Measurements from ENCODE around the gene PDLIM1.

PDLIM1 gene

DNA sequence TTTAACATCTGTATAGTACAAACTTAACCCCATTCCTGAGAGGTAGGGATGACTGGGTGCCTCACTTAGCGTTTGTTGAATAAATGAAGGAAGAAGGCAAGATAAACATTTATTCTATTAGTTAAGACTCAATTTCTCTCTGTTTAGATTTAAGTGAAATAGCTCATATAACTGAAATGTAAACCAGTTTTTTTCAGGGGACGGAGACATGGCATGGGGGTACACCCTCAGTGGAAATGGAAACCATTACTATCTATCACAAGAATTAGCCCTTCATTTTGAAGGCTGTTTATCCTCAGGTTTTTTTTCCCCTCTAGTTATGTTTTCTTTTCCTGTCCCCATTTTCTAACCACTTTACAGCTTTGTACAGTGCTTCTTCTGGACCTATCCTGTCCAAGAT lies 35.6 kb upstream of the PDLIM1 start:
- TF ChIP-seq, protein P1, sequence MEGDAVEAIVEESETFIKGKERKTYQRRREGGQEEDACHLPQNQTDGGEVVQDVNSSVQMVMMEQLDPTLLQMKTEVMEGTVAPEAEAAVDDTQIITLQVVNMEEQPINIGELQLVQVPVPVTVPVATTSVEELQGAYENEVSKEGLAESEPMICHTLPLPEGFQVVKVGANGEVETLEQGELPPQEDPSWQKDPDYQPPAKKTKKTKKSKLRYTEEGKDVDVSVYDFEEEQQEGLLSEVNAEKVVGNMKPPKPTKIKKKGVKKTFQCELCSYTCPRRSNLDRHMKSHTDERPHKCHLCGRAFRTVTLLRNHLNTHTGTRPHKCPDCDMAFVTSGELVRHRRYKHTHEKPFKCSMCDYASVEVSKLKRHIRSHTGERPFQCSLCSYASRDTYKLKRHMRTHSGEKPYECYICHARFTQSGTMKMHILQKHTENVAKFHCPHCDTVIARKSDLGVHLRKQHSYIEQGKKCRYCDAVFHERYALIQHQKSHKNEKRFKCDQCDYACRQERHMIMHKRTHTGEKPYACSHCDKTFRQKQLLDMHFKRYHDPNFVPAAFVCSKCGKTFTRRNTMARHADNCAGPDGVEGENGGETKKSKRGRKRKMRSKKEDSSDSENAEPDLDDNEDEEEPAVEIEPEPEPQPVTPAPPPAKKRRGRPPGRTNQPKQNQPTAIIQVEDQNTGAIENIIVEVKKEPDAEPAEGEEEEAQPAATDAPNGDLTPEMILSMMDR (IDR thresholded peaks at IDR 0.05): no peak
- no peak for TF ChIP-seq ZFX (IDR thresholded peaks at IDR 0.05; ENCODE audit: borderline replicate concordance)
- H3K27ac ChIP-seq: no peak overlapping the region

DNA sequence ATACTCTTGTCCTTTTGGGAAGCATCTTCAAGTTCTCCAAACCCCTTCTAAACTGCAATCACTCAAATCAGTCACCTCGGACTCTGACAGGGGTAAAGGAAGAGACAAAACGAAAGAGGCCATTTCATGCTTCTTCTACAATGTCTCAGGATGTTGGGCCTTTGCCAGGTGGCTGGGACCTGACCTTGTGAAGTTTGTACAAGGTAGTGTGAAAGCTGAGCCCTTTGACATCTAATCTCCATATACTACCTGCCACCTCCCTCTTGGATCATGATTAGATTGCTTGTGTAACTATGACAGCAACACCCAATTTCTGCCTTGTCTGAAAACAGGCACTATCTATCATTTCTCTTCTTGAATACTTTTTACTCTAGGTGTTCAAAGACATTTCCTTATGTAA lies 35.1 kb upstream of the PDLIM1 start:
- TF ChIP-seq, protein P1 (IDR thresholded peaks at IDR 0.05): no peak
- H3K27ac ChIP-seq: no peak overlapping the region

DNA sequence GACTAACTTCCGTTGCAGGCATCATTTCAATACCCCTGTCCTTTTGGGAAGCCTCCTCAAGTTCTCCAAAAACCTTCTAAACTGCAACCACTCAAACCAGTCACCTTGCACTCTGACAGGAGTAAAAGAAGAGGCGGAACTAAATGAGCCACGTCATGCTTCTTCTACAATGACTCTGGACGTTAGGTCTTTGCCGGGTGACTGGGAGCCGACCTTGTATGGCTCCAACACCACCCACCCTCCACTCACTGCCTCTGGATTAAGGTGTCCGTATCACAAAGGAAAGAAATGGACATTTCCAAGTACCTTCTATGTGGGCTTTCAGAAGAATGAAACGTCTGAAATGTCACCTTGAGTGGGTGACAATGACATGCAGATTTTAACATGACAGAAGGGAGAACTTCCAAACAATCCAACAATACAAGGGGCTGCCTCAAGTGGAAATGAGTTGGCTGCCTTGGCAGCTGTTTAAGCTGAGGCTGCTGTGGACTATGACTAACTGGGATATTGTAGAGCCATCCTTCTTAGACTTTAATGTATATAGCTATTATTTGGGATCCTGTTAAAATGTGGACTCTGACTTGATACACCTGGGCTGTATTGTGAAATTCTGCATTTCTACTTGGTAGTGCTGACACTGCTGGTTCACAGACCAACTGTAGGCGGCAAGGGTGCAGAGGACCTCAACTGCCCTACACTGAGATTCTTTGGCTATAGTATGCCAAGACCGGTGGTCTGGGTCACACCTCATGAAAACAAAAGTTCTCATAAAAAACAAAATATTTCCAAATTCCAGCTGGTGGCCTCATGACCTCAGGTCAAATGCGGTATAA lies 33.8 kb upstream of the PDLIM1 start:
- TF ChIP-seq ZFX (IDR thresholded peaks at IDR 0.05; ENCODE audit: borderline replicate concordance): no peak
- TF ChIP-seq, protein P1 (IDR thresholded peaks at IDR 0.05): no peak
- H3K27ac ChIP-seq: no peak overlapping the region

DNA sequence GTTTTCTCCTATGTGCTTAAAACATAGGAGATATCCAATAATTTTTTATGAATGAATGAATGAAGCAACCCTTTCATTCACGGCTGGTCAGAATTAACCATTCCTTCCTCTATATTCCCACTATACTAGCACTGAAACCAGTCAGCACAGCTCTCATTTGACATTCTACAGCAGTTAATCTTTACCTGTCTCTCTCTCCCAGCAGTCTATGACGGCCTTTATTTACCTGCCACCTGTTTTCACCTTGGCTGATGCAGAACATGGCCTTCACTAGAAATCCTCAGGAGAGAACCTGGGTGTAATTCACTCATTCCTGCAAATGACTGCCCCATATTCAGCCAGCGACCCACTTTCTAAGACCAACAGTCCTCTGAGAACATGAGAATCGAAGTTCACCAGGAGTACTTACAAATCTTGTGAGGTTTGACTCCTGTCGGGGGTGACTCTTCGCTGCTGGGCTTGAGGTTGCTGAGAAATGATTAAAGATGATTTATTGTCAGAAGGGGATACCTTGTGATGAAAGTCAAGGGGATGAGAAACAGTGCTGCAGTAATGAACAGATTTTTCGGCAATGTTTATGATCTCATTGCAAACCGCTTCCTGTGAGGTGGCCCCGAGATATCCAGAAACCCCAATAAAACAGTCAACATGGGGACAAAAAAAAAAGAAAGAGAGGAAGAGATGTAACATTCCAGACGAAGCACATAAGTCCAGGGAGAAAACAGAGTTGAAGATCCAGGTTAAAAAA lies 30.9 kb upstream of the PDLIM1 start:
- H3K27ac ChIP-seq: no peak overlapping the region
- TF ChIP-seq, protein P1 (IDR thresholded peaks at IDR 0.05): no peak
- no peak for TF ChIP-seq ZFX (IDR thresholded peaks at IDR 0.05; ENCODE audit: borderline replicate concordance)

DNA sequence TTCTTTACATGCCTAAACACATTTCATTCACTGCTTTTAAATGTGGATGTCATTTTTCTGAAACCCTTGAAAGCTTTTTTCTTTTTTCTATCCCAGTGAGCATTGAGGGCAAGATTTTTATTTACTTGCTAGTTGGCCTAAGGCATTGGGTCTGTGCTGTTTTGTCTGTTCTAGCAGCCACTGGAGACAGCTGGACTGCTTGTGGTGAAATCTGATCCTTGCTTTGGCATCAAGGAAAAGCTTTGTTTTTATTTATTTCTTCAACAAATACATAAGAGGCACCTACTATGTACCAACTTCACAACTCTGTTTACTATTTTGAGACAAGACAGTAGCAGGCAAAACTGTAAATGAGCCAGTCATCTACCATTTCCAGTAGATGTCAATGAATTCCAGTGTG lies 28.4 kb upstream of the PDLIM1 start:
- peak overlapping the region; percentile 11; the same call in 1 of the 2 replicates for H3K27ac ChIP-seq
- TF ChIP-seq ZFX (IDR thresholded peaks at IDR 0.05; ENCODE audit: borderline replicate concordance): no peak
- TF ChIP-seq, protein P1 (IDR thresholded peaks at IDR 0.05): no peak

DNA sequence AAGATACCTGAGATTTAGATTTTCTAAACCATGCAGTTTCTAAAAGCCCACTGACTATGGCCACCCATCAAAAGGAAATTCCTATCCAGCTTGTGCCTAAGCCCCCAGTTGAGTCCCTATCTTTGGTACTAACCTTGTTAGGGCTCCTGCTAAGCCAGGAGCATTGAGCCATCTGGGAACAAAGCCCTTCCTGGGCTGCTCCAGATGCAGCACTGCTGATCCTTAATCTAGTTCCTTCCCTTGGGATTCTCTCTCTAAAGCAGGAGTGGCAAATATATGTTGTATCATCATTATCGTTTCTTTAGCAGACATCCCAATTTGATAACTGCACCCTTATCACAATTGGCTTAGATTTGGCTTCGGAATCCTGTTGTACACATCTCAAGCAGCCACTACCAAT lies 24.7 kb upstream of the PDLIM1 start:
- no peak for TF ChIP-seq ZFX (IDR thresholded peaks at IDR 0.05; ENCODE audit: borderline replicate concordance)
- TF ChIP-seq, protein P1 (IDR thresholded peaks at IDR 0.05): no peak
- H3K27ac ChIP-seq: no peak overlapping the region
